C4-2B (cell line): ENCODE data around the gene ZNF569.

Experiments
- CTCF ChIP-seq: fragments of 450-650 bp; conservative IDR thresholded peaks from 2 replicates; pipeline ENCODE4 v1.5.1; 2017; ENCODE audit warnings: mild to moderate bottlenecking
- ZFX ChIP-seq: fragments of 450-650 bp; IDR thresholded peaks from 2 replicates; pipeline ENCODE4 v1.6.1; 2017

GRCh38 chr19:37511186-37511585 is 43.9 kb upstream of the ZNF569 start:
- TF ChIP-seq CTCF = no peak
- no peak for TF ChIP-seq ZFX
